Right hindlimb (tissue), 1 donor: ENCODE results near the gene UACA.

Experiments
- DNase-seq: peaks from one replicate; pipeline ENCODE4 v3.0.0-alpha.2; 2018

The UACA gene

DNA sequence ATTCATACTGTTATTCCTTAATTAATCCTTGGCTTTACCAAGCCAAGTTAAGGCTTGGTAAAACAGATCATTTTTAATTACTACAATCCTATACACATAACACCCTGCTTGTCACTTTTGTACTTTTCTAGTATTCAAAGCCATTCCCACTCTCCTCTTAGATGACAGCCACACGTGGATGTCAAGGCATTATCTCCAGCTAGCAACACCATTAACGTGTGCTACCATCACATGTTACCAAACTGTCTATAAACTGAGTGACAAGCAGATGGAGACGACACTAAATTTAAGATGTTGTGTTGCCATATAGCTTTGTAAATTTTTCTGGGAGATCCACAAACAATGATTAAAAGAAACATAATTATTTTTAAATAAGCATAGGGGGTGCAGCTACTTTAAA, 103.7 kb downstream of the UACA start:
- no peak for DNase-seq

DNA sequence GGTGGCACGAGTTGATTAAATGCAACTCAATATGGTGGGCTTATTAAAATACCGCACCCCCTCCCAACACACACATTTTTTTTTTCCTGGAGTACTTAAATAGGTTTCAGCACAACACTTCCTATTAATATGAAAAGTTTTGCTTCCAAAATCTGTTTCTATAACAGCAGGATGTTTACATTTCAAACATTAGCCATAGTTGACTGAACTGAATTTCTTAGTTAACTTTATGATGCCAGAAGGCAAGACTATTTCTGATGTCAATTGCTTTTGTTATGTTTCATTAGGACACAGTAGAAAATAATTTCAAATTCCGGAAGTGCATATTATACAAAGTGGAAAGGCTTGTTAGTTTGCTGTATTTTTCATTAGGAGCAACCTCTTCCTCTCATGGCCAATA, 104.7 kb downstream of the UACA start:
- DNase-seq = no peak

DNA sequence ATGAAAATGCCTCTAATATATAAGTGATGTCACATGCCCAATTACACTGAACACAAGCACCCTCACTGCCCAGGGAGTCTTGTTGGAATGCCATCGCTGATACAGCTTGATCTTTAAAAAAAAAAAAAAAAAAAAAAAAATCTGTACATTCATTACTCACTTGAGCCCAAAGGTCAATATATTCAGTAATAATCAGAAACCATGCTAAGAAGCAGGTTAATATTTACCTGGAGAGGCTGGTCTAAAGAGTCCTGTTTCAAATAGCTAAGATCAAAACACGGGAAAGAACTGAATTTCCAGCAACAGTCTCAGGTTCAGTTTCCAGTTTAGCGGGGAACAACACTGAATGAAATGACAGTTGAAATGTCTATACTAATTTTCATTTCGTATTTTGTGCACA, 109.9 kb downstream of the UACA start:
- DNase-seq = no peak

DNA sequence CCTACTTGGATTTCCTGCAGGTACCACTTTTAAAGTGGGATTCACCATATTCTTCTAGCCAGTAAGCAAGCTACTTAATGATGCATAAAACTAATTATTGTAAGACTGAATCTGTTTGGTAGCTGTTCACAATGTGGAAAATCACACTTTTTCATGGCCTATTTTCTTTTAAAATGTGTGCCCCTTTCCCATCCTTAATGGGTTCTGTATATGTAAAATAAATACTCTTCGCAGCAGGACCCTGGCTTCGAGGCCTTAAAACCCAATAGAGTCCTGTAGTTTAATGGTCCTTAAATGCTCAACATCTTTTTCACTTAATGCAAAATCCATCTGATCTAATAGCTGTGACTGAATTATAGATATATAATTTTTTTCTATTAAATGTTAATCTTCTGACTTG, 111.0 kb downstream of the UACA start:
- DNase-seq = no peak

DNA sequence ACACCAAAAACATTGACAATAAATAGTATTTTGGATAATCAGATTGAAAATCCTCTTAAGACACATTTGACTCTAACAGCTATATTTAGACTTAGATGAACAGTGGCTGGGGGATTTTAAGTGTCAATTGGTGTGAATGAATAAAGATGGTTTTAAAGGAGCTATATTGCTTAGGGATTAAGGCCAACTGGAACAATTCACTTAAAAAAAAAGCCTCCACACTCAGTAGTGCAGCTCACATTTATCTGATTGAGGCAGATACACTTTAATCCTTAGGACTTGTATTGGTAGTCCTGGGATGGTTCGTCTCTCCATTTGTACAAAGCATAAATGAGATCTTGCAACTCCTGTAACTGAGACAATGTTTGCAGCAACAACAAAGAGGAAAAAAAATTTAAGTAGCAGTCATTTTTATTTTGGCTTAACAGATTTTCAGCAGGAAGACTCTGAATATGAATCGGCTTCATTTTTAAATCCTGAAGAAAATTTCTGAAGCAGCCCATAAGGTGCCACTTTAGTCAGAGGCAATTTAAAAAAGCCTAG, 112.0 kb downstream of the UACA start:
- DNase-seq = no peak

DNA sequence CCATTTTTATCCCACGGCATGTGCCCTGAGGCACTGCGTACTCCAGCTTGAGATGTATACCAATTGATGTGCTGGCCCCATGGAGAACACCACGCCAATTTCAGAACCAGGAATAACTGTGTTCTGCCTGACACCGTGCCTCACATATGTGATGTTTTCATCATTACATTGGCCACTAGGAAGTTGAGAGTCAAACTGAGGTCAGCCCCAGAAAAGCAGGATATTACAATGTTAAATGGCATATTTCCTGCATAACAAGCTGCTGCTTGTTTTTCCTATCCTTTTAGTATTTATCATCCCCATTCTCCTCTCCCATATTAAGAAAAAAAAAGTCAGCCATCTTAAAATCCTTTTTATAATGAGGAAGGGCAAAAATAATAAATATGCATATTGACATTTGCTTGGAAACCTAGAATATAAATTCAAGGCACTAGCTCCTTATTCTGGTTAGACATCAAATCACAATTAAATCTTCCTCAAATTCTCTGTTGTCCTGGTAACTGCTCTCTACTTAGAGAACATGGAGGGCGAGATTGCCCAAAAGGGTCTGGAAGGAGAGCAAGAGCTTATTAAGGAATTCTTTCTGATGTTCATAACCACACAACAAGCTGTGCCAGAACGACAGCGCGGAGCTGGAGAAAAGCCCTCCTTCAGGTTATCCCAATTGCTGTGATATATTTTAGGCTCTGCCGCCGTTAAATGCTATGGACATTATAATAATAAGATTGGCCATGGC, 112.6 kb downstream of the UACA start:
- no peak for DNase-seq

DNA sequence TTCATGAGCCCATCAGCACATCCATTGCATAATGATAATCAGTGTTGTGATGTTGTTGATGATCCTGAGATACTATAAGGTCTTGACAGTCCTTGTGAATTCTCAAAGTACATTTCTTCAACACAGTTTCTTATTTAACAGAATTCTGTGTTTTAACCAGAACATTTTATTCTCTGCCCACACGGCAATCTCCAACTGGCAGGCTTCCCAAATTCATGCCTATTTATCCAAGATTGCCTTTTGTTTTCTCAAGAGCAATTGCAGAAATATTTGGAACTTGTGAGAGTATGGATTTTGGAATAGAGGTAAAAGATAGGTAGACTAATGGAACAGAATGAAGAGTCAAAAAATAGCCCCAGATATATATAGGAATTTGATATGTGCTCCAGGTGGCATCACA, 116.0 kb downstream of the UACA start:
- DNase-seq = no peak

DNA sequence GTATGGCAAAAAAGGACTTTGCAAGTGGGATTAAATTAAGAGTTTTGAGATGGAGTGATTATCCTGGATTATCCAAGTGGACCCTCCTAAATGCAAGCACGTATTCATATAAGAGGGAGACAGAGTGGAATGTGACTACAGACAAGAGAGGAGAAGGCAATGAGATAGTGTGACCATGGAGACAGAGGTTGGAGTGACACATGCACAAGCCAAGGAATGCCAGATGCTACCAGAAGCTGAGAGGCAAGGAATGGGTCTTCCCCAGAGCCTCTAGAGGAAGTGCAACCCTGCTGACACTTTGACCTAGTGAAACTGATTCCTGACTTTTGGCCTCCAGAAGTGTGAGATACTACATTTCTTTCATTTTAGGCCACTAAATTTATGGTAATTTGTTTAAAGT, 117.2 kb downstream of the UACA start:
- no peak for DNase-seq

DNA sequence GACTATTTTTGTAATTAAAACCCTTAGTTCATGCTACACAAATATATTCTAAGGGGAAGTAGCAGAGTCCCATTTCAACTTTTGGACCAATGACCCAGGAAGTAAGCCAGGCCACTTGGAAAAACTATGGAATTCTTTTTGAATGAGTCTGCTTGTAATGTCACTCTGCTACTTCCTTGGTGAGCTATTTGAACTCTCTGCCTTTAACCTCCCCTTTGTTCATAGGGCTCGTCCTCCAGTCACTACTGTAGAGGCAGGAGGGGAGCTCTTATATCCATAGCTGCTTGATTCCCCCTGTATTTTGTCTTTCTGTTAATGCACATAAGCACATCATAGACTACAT, 119.6 kb downstream of the UACA start:
- DNase-seq = no peak

DNA sequence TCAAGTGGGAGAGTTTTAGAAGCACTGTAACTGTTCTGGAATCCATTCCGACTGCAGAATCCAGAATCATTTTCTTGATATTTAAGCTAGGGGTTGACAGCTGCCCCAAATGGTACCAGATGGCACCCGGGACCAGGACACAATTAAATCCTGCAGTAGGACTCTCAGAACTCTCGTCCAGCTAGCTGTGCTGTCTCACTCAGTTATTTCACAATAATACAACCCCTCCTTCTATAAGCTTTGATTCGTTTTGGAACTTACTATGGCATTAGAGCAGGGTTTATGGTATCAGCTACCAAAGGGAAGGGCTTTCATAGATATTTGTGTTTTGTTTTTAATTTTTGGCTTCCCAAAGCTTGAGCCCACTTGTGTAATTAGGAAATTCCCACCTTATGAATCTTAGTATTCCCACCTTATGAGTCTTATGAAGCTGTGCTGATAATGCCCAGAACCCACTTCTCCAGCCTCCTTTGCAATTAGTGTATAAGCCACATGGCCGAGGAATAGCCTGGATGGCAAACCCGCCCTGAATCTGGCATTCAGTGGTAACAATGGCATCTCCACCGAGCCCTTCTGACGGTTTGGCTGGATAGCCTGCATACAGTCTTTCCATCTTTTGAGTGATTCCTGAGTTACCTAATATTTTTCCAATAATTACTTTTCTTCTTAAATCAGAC, 120.1 kb downstream of the UACA start:
- DNase-seq = no peak

DNA sequence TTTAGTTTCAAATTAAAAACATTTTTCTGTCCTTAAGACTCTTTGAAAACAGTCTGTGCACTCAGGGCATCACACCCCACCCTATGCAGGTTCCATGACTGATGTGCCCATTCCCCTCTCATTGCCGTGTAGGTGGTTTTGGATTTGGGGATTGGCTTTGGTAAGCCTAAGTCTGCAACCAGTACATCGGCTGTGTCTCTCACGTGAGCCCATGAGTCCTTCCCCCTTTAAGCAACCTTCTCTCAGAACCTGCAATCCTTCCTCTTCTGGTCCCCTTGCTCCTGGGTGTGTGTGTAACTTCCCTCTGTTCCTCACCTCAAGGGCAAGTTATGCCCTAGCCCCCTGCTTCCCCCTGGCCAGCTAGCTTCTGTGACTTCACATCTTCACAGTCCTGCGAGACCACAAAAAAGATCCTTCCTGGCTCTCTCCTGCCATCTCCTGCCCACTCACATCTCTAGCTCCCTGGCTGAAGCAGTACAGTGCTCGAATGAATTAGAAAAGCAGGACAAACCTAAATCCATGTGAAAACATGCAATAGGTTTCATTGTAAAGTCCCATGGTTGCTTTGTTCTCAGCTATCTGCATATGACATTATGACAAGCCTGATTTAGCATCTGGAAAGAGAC, 126.7 kb downstream of the UACA start:
- peak; percentile 60 for DNase-seq

DNA sequence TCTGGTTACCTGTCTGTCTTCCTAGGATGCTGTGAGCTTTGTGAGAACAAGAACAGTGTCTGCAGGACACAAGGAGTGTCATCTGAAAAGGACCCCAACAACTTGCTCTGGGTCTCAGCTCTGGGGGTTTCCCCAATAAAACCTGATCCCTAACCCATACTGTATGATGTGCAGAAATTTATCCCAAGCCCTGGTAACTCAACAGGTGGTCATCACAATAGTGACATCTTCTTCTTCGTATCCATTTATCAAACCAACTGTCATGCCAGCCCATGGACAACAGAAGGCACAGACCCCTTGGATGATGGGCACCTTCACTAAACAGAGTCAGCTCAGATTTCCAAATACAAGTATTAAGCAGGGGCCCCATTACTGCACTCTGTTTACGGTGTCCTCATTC, 127.5 kb downstream of the UACA start:
- no peak for DNase-seq

DNA sequence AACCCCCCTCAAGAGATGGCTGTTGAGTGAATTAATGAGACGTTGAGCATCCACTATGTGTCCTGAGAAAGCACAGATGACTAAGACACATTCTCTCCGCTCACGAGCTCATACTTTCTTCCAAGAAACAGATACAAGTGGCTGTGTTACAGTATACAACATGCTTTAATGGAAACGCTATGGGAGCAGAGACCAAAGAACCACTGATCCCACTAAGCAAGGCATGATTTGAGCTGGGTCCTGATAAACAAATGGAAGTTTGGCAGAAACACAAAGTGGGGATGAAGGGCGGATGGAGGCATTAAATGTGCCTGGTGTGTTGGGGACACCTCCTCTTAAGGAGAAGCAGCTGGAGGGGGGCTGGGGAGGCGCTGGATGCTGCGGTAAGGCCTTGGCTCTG, 129.4 kb downstream of the UACA start:
- DNase-seq = no peak

DNA sequence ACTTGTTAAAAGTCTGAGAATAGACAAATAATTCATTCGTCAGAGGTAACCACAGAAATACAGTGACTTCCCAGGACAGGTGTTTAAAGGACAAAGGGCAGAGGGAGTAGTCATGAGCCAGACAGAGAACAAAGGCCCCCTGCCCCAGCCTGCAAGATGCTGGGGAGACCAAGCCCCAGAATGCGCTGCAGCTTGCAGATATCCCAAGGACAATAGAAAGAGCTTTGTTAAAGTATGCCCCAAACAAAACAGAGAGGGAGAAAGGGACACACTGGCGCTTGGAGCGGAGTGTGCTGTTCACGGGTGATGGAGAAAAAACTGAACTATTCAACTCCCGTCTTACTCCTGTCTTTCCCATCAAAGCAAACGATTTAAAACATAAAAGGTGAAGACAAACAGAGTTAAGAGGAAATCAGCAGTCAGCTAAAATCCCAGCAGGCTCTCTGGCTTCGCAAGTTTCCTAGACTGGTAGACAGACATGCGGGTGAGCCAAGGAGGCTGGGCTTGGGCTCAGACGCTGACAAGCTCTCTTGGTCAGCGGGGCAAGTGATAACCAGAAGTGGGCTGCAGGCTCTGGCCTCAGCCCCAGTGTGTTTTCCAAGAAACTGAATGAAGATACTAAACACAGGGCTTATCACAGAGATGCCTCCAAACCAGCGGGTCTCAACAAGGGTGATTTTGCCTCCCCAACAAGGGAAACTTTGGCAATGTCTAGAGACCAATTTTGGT, 130.1 kb downstream of the UACA start:
- peak; percentile 60 for DNase-seq

DNA sequence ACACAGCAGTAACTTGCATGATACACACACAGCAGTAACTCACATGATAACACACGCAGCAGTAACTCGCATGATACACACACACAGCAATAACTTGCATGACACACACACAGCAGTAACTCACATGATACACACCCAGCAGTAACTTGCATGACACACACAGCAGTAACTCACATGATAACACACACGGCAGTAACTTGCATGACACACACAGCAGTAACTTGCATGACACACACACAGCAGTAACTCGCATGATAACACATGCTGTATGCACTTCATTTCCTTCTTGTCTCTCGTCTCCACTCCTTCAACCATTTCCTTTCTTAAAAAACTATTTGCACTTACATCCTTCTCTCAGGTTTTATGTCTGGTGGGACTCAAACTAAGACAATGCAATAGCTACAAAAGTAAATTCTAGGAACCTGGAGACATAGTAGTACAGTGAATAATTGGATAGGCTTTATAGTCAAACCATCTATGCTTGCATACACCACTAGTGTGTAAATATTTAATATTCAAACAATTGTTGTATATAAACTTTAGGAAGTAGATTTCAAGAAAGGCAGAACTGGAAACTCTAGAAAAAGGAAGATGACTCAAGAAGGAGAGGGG, 130.8 kb downstream of the UACA start:
- DNase-seq = no peak

DNA sequence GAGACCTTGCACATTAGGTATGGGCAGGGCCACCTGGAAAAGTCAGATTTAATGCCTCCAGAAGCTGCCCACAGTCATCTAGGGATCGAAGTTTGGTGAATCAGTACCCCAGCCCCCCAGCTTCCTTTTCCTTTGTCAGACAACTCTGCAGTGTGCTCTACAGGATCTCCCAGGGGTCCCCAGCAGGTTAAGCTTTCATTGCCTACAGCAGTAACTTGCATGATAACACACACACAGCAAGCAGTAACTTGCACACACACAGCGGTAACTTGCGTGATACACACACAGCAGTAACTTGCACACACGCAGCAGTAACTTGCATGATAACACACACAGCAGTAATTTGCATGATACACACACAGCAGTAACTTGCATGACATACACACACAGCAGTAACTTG, 131.3 kb downstream of the UACA start:
- no peak for DNase-seq

DNA sequence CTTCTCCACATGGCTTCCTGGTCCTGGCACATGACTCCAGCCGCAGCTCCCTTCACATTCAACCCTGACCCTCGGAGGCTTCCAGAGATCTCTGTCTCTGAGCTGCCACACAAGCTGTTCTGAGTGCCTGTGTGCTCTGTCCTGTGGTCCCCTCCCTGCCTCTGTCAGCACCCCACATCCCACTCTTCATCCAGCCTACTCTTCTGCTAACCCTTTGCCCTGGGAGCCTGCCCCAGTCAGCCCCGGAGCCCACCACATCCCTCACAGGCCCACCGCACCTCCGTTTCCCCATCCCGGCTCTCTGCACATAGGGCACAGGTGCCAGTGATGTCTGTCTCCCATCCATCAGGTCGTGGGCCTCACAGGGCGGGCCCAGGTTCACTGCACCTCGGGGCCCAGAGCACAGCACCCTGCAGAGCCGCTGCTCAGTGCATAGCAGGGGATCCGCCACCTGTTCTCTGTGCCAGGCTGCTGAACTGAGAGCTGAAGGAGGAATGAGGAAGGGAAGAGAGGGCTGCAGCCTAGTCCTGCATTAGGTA, 133.6 kb downstream of the UACA start:
- no peak for DNase-seq

DNA sequence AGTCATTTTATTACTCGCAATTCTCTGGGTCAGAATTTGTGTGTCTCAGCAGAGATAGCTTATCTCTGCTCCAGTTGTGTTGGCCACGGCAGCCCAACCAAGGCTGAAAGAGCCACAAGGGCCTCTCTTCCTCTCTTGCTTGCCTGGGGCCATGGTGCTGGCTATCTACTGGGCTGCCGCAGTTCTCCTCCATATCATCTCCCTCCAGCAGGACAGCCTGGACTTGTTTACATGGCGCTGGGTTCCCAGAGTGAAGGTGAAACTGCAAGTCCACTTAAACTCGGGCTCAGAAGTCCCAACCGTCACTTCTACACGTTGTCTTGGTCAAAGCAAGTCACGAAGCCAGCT, 134.8 kb downstream of the UACA start:
- no peak for DNase-seq

DNA sequence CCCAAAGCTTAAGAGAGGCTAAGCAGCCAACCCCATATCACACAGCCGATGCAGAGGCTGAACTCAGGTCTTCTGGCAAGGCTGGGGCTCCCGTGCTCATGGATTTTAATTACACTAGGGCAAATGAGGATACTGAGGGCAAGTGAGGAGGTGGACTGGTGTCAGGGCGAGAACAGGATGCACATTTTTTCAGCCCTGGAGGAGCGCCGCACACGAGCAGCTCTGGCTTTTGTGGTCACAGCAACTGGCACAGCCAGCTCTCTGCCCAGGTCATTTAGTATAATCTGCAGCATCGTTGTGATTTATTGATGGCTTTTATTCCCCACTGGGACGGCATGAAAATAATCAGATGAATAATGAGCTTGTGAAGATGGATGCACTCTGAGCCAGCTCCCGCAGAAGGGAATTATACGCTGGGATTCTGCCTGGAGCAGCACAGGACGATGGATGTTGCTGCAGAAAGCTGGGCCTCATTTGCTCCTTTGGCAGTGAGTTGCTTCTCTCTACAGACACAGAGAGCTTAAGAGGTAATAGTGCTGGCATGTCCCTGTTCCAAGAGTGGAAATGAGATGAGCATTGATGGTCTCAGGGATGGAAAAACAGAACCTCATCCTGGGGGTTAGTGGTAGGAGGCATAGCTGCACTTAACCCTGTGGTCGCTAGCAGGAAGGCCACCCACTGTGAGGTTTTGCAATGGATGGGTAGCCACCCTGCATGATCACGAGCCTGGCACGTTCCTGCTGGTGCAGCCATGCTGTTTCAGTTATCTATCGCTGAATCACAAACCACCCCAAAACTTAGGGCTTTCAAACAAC, 135.4 kb downstream of the UACA start:
- peak; percentile 80 for DNase-seq

DNA sequence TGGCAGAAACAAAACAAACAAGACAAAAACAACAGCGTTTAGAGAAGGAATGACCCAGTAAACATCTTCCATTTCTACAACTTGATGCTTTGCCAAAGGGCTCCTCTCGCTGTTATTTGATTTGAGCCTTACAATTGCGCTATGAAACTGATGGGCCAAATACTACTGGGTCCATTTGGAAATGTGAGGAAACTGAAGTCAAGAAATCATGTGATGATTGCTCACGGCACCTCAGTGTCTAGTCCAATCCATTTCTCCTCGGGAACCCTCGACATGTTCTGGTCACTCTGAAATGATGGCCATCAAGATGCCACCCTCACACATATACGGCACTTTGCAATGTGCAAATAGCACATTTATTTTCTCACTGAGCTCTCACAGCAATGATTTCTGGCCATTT, 136.0 kb downstream of the UACA start:
- DNase-seq = no peak

DNA sequence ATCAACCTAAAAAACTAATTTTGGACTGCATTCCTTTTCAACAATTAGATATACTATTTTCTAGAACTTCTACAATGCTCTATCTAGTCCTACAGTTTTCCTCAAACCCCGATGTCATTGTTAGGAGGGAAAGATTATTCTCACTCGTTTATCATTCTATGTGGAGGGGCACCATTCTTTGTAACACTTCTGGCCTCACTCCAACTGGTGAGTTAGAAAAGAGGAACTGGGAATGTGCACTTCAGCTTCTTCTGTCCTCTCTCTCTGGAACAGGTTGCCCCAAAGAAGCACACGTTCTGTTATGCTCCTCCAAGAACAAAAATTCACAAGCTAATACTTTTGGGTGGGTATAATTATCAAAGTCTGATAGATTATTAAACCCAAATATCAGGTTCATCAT, 137.9 kb downstream of the UACA start:
- no peak for DNase-seq

DNA sequence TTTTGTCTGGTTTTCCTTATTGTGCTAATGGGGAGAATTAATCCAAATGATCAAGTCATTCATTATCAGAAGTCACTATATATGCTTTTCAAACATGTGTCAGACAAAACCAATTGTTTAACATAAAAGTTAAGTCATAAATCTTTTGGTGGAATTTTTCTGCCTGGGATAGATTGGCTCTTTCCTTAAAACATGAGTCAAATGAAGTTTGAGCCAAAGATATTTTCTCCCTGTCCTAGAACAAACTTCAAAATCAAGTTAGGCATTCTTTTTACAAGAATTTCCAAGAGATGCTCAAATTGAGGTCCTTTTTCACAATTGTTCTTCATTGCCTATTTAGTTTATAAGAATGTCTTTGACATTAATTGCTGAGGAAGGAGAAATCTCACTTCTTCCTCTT, 138.3 kb downstream of the UACA start:
- DNase-seq = no peak
